ENCODE measurements around the gene CRCP.
A peak's percentile ranks its signal among the peaks of the same experiment; 100 is the strongest.

Gene CRCP

GRCh38 chr7:66138994-66139752 lies 24.5 kb downstream of the CRCP start:
- H3K36me3 ChIP-seq (ENCODE audit: low read depth) = peaks cover 75% of the 10 kb centered on the region

GRCh38 chr7:66140924-66141323 lies 26.3 kb downstream of the CRCP start:
- peak; percentile 45 for TF ChIP-seq CTCF (IDR thresholded peaks at IDR 0.05; ENCODE audit: poor library complexity, severe bottlenecking)
- Histone ChIP-seq H3K36me3 (ENCODE audit: low read depth) (peaks cover 66% of the 10 kb centered on the region), H3K27ac (ENCODE audit: poor library complexity, severe bottlenecking) (peak overlapping the region; percentile 3), H3K4me1 (ENCODE audit: insufficient read depth, poor library complexity, severe bottlenecking) (peaks cover 5% of the 10 kb centered on the region), H3K27me3 (ENCODE audit: insufficient read depth, poor library complexity, severe bottlenecking) (no peaks in the 10 kb centered on the region), H3K4me3 (ENCODE audit: severe bottlenecking) (no peak overlapping the region), H3K9me3 (ENCODE audit: severe bottlenecking) (no peaks in the 10 kb centered on the region)
- peak; percentile 72 for ATAC-seq (ENCODE audit: low read depth)
- DNase-seq (ENCODE audit: low spot score) = no peak

More at GRCh38 chr7:66138994-66139752, 24.5 kb downstream of the CRCP start:
- Histone ChIP-seq H3K4me1 (ENCODE audit: insufficient read depth, poor library complexity, severe bottlenecking) (peaks cover 5% of the 10 kb centered on the region), H3K9me3 (ENCODE audit: severe bottlenecking) (no peaks in the 10 kb centered on the region), H3K27me3 (ENCODE audit: insufficient read depth, poor library complexity, severe bottlenecking) (no peaks in the 10 kb centered on the region), H3K4me3 (ENCODE audit: severe bottlenecking) (no peak overlapping the region), H3K27ac (ENCODE audit: poor library complexity, severe bottlenecking) (no peak overlapping the region)
- no peak for TF ChIP-seq CTCF (IDR thresholded peaks at IDR 0.05; ENCODE audit: poor library complexity, severe bottlenecking)
- ATAC-seq (ENCODE audit: low read depth) (no peak), DNase-seq (ENCODE audit: low spot score) (no peak)

- H3K4me3 ChIP-seq (ENCODE audit: severe bottlenecking) = no peak overlapping the region
- peaks cover 66% of the 10 kb centered on the region for H3K36me3 ChIP-seq (ENCODE audit: low read depth)
- H3K27ac ChIP-seq (ENCODE audit: poor library complexity, severe bottlenecking) = peak overlapping the region; percentile 21
- no peaks in the 10 kb centered on the region for H3K9me3 ChIP-seq (ENCODE audit: severe bottlenecking)
- ATAC-seq (ENCODE audit: low read depth) (no peak), DNase-seq (ENCODE audit: low spot score) (no peak)
- peaks cover 5% of the 10 kb centered on the region for H3K4me1 ChIP-seq (ENCODE audit: insufficient read depth, poor library complexity, severe bottlenecking)
- TF ChIP-seq CTCF (IDR thresholded peaks at IDR 0.05; ENCODE audit: poor library complexity, severe bottlenecking) = no peak
- no peaks in the 10 kb centered on the region for H3K27me3 ChIP-seq (ENCODE audit: insufficient read depth, poor library complexity, severe bottlenecking)
Observed at GRCh38 chr7:66142334-66142733, 27.7 kb downstream of the CRCP start.

GRCh38 chr7:66142996-66143395 lies 28.3 kb downstream of the CRCP start:
- no peak overlapping the region for H3K4me3 ChIP-seq (ENCODE audit: severe bottlenecking)
- peaks cover 5% of the 10 kb centered on the region for H3K4me1 ChIP-seq (ENCODE audit: insufficient read depth, poor library complexity, severe bottlenecking)
- no peaks in the 10 kb centered on the region for H3K9me3 ChIP-seq (ENCODE audit: severe bottlenecking)
- DNase-seq (ENCODE audit: low spot score) (no peak), ATAC-seq (ENCODE audit: low read depth) (peak; percentile 40; the same call in 1 of the 3 replicates)
- no peak for TF ChIP-seq CTCF (IDR thresholded peaks at IDR 0.05; ENCODE audit: poor library complexity, severe bottlenecking)
- peaks cover 65% of the 10 kb centered on the region for H3K36me3 ChIP-seq (ENCODE audit: low read depth)
- no peaks in the 10 kb centered on the region for H3K27me3 ChIP-seq (ENCODE audit: insufficient read depth, poor library complexity, severe bottlenecking)
- peak overlapping the region; percentile 21 for H3K27ac ChIP-seq (ENCODE audit: poor library complexity, severe bottlenecking)

- Histone ChIP-seq H3K4me3 (ENCODE audit: severe bottlenecking) (no peak overlapping the region), H3K27me3 (ENCODE audit: insufficient read depth, poor library complexity, severe bottlenecking) (no peaks in the 10 kb centered on the region), H3K27ac (ENCODE audit: poor library complexity, severe bottlenecking) (no peak overlapping the region), H3K9me3 (ENCODE audit: severe bottlenecking) (no peaks in the 10 kb centered on the region), H3K36me3 (ENCODE audit: low read depth) (peaks cover 65% of the 10 kb centered on the region), H3K4me1 (ENCODE audit: insufficient read depth, poor library complexity, severe bottlenecking) (peaks cover 14% of the 10 kb centered on the region)
- TF ChIP-seq CTCF (IDR thresholded peaks at IDR 0.05; ENCODE audit: poor library complexity, severe bottlenecking) = no peak
- ATAC-seq (ENCODE audit: low read depth) (no peak), DNase-seq (ENCODE audit: low spot score) (no peak)
Observed at GRCh38 chr7:66143876-66144332, 29.3 kb downstream of the CRCP start.
